Measurements from ENCODE around the gene LRRK1. TPM values are rescaled to one million over a fixed set of nuclear protein-coding genes. Genes with fewer than 3 reads are reported as not detected.

LRRK1 gene
- polyA plus RNA-seq, 2 of the 4 experiments (the other 2 are of a cell fraction) = 12.2 to 17.7 TPM

GRCh38 chr15:101084801-101085200 is 165.6 kb downstream of the LRRK1 start:
- ATAC-seq (no peak), DNase-seq (ENCODE audit: low read depth in 1 of 2, low spot score in 1 of 2) (no peak), FAIRE-seq (no peak)
- POLR2A ChIA-PET = no interaction called here
- CTCF ChIA-PET = interaction anchor here (0.6 to 15.7 kb wide), 6 partner anchors 9 to 558 kb away, joined by 3 to 275 read pairs (median 5); partner anchors contain the start of gene CHSY1
- no peak overlapping the region for H3K4me3 ChIP-seq
- 54% methylated on average over 10 of the region's 10 CpGs for WGBS (ENCODE audit: missing lambda C conversion rate)
- no peaks in the 10 kb centered on the region for H3K9me3 ChIP-seq
- H3K27ac ChIP-seq = no peak overlapping the region
- H3K4me2 ChIP-seq = no peak overlapping the region
- TF ChIP-seq BCL3 (IDR thresholded peaks at IDR 0.05) (no peak), RNF2 (IDR thresholded peaks at IDR 0.05; ENCODE audit: borderline replicate concordance, low read depth) (no peak), HOXB5 (CRISPR knock-in tag; IDR thresholded peaks at IDR 0.05) (no peak), NR3C1 (IDR thresholded peaks at IDR 0.05) (no peak), TFCP2L1 (CRISPR knock-in tag; IDR thresholded peaks at IDR 0.05) (no peak), FOSL2 (IDR thresholded peaks at IDR 0.05) (no peak), FOSL2 (CRISPR knock-in tag; IDR thresholded peaks at IDR 0.05) (no peak), ZNF302 (CRISPR knock-in tag; IDR thresholded peaks at IDR 0.05) (no peak), HOXB13 (CRISPR knock-in tag; IDR thresholded peaks at IDR 0.05; ENCODE audit: low read depth) (no peak), GATA3 (IDR thresholded peaks at IDR 0.05; ENCODE audit: borderline replicate concordance) (no peak), CHD2 (IDR thresholded peaks at IDR 0.05; ENCODE audit: low read length, partially characterized antibody) (no peak), NFE2L2 (conservative IDR thresholded peaks at IDR 0.05; ENCODE audit: low read length) (no peak), RCOR1 (IDR thresholded peaks at IDR 0.05; ENCODE audit: low read depth, low read length) (no peak), ZFP36 (IDR thresholded peaks at IDR 0.05; ENCODE audit: borderline replicate concordance, partially characterized antibody) (no peak), MAFK (IDR thresholded peaks at IDR 0.05; ENCODE audit: partially characterized antibody) (no peak), CBX8 (IDR thresholded peaks at IDR 0.05) (no peak), ATOH8 (CRISPR knock-in tag; IDR thresholded peaks at IDR 0.05; ENCODE audit: low read depth) (no peak), ZC3H11A (IDR thresholded peaks at IDR 0.05) (no peak)
- no peaks in the 10 kb centered on the region for H3K4me1 ChIP-seq

- TF ChIP-seq RARB (CRISPR knock-in tag; IDR thresholded peaks at IDR 0.05) = no peak
- TF ChIP-seq RAD21 (conservative IDR thresholded peaks at IDR 0.05 in 1 of 2, IDR thresholded peaks at IDR 0.05 in 1 of 2) = no peak
- TF ChIP-seq HEYL (CRISPR knock-in tag; IDR thresholded peaks at IDR 0.05) = no peak
- no peak for TF ChIP-seq RFX5 (IDR thresholded peaks at IDR 0.05)
These were observed 166.1 kb downstream of the LRRK1 start for GRCh38 chr15:101085311-101085700.

GRCh38 chr15:101086394-101087171 is 167.4 kb downstream of the LRRK1 start:
- no peak overlapping the region for H3K27ac ChIP-seq
- 87% methylated on average over 47 of the region's 48 CpGs for WGBS (ENCODE audit: missing lambda C conversion rate)
- ATAC-seq = no peak
- no peaks in the 10 kb centered on the region for H3K4me1 ChIP-seq
- no peak overlapping the region for H3K4me3 ChIP-seq
- CTCF ChIA-PET = interaction anchor here (0.6 to 15.7 kb wide), 16 partner anchors 10 to 182 kb away, joined by 3 to 275 read pairs (median 5); partner anchors contain the start of gene CHSY1
- TF ChIP-seq HDAC2 (IDR thresholded peaks at IDR 0.05) (no peak), ZFP36 (IDR thresholded peaks at IDR 0.05; ENCODE audit: borderline replicate concordance, partially characterized antibody) (no peak), E2F6 (IDR thresholded peaks at IDR 0.05; ENCODE audit: borderline replicate concordance, low read depth) (no peak), POLR2A (IDR thresholded peaks at IDR 0.05; ENCODE audit: low read length) (no peak), RNF2 (IDR thresholded peaks at IDR 0.05; ENCODE audit: borderline replicate concordance, low read depth) (no peak), HOXB13 (CRISPR knock-in tag; IDR thresholded peaks at IDR 0.05; ENCODE audit: low read depth) (no peak), EHMT2 (IDR thresholded peaks at IDR 0.05; ENCODE audit: low read depth) (no peak), POLR2AphosphoS2 (conservative IDR thresholded peaks at IDR 0.05; ENCODE audit: low read length) (no peak), ZNF302 (CRISPR knock-in tag; IDR thresholded peaks at IDR 0.05) (no peak)
- no peaks in the 10 kb centered on the region; the same call in 2 of the 3 replicates for H3K9me3 ChIP-seq
- POLR2A ChIA-PET = no interaction called here
- H3K4me2 ChIP-seq = no peak overlapping the region
- DNase-seq (ENCODE audit: low read depth in 1 of 2, low spot score in 1 of 2) = no peak
- FAIRE-seq = no peak

More at GRCh38 chr15:101085311-101085700, 166.1 kb downstream of the LRRK1 start:
- no peaks in the 10 kb centered on the region for H3K4me1 ChIP-seq
- H3K9me3 ChIP-seq = no peaks in the 10 kb centered on the region; the same call in 2 of the 3 replicates
- H3K27ac ChIP-seq = no peak overlapping the region
- ChIA-PET POLR2A (no interaction called here), CTCF (interaction anchor here (0.6 to 15.7 kb wide), 7 partner anchors 9 to 558 kb away, joined by 3 to 275 read pairs (median 6); partner anchors contain the start of gene CHSY1)
- DNase-seq (ENCODE audit: low read depth in 1 of 2, low spot score in 1 of 2) = no peak
- H3K4me2 ChIP-seq = no peak overlapping the region
- no peak overlapping the region for H3K4me3 ChIP-seq
- ATAC-seq = no peak
- WGBS (ENCODE audit: missing lambda C conversion rate) = 86% methylated on average over 10 of the region's 10 CpGs
- no peak for FAIRE-seq

All from A549 (cell line).